SH-SY5Y (cell line): Measurements from ENCODE around the gene ZBTB16.

Experiments used
- GATA2 ChIP-seq: IDR thresholded peaks from 2 replicates; pipeline ENCODE4 v1.6.1; 2011; ENCODE audit warnings: mild to moderate bottlenecking, low read depth, low read length
- GATA3 ChIP-seq: IDR thresholded peaks from 2 replicates; pipeline ENCODE4 v1.6.1; 2011; ENCODE audit warnings: low read depth, mild to moderate bottlenecking, low read length, moderate library complexity

DNA sequence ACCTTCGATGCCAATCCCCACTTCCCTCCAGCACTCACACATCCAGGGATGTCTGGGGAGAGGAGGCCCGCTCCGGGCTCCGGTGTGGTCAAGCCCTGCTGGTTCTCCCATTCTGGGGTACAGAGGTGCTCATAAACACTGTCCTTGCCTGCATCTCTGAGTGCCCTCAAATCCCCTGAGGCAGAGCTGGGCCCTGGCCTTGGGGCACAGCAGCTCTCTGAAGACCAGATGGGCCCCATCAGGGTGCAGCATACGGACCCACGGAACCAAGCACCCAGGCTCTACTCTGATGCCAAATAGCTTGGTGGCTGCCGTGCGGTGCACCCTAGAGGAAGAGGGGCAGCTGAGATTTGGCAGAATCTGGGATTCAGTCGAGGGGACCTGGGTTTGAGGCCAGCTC lies 201.0 kb downstream of the ZBTB16 start:
- TF ChIP-seq GATA3, result no peak
- no peak for TF ChIP-seq GATA2
